NCI-H345 treated with DMSO at 0.1 percent for 48 hours (cell line): Measurements from ENCODE around the gene SUSD6.
A peak's percentile ranks its signal among the peaks of the same experiment; 100 is the strongest.
"Not testable (repeated sequence)": the region's sequence is repeated elsewhere in the genome, so short reads cannot be mapped to it uniquely, and the experiment has no call there.

Source experiments
- DNase-seq: peaks from one replicate; lab custom pipeline; 2025; ENCODE audit not compliant: unreplicated experiment; lab: John Stamatoyannopoulos, UW

Gene SUSD6

DNA sequence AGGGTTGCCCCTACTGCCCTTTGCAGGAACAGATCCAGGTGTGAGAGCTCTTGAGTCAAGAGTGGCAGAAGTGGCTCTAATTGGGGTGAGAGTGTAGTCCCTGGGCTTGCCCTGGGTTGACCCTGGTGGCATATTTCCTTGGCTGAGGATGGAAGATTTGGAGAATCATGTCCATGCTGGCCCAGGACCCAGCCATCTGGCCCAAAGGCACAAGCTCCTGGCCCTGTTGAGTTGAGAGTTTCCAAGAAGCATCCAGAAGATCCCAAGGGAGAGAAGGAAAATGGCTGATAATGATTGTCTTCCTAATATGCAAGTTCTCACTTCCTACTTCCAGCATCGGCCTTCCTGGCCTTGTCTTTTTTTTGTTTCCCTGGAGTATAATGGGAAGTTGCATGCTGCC lies 100.1 kb downstream of the SUSD6 start:
- no peak for DNase-seq

DNA sequence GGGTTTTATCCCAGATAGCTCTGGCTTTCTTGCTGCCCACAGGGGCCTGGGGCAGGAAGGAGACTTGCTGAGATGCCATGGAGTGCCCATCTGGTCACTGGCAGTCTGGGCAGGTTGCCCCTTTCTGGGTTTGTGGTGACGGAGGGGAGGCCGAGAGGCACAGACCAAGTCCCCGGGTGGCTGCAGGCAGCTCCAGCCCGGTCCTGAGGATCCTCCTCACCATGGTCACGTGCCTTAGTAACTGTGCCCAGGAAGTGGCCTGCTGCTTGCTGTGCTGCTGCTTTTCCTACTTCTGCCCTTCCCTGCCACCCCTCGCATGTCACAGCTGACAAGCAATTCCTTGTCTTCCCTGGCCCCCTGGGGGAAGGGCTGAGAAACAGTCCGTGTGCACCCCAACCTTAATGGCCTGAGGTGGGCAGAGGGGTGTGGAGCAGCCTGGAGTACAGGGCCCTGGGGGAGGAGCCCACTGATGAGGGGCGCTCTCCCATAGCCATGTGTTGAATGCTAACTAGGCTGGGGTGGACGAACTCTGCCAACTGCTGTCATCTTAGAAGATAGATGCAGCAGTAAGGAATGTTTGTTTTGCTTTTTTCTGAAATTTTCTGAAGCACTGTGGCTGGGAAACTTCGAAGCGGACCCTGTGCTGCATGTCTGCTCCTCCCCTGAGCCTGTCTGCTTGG lies 100.6 kb downstream of the SUSD6 start:
- no peak for DNase-seq

DNA sequence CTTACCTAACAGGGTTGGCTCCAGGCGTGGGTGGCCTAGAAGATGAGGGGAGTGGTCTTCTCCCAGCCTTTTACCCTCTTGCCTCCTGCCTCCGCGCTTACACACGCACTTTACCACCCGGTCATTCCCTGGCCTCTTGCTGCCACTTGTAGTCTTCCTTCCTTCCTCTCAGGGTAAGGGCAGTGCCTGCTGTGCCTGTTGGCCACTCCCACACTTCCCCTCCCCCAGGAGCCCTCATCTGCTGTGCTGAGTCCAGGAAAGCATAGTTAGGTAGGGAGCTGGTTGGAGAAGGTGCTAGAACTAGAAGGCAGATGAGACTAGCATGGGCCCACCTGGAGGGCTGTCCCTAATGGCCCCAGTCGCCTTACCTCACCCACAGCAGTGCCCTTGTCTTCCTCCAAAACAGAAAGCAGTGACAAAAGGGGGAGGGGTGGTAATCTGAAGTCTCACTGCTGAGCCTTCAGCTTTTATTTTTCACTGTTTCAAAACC lies 101.2 kb downstream of the SUSD6 start:
- peak; percentile 83 for DNase-seq

DNA sequence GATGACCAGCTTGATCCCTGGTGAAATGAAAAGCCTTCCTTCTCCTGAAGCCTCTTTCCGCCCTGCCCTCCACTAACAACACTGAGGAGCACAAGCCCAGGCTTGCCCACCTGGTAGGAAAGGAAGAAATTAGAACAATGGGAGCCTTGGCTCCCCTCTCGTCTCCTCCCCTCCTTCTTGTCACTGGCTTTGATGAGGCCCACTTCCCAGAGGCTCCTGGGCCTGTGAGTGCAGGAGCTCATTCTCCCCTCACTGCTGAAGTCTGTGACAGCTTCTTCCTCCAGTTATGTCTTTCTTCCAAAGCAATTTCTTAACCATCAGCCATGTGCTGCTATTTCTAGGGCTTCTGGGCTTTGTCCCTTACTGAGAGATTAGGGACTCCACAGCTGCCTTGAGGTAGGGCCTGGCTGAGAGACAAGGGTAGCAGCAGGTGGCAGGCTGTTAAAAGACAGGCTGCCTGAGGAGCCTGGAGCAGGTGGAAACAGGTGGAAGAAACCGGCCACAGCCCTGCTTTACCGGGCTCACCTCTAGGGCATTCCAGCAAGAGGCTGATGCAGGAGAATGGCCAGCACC lies 101.9 kb downstream of the SUSD6 start:
- DNase-seq = peak; percentile 90

DNA sequence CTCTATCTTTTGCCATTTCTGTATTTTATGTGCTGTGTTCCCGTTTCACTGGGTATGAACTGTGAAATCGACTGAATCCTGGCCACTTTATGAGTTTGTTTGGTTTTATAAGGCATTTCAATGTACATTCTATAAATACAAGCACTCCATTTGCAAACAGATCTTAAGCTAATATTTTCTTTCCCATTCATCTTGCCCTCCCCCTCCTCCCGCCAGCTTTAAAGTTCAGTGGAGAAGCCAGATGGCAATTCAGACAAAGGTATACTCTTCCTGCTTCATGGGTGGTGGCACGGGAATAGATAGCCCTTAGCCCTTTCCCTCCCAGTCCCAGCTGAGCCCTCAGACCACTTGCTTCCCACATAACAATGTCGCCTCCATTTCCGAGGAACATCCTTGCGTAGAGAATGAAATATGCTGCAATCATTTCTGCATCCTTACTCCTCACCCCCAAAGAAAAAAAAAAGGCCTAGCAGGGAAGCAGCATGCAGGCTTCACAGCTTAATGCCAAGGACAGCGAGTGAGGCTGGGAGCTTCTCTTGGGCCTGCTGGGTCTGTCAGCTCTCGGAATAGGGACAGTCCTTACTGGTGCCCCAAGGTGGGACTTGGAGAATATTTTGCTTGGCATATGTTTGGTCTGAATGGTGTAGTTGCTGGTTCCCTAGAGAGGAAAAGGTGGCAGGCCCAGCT lies 102.7 kb downstream of the SUSD6 start:
- peak; percentile 79 for DNase-seq

DNA sequence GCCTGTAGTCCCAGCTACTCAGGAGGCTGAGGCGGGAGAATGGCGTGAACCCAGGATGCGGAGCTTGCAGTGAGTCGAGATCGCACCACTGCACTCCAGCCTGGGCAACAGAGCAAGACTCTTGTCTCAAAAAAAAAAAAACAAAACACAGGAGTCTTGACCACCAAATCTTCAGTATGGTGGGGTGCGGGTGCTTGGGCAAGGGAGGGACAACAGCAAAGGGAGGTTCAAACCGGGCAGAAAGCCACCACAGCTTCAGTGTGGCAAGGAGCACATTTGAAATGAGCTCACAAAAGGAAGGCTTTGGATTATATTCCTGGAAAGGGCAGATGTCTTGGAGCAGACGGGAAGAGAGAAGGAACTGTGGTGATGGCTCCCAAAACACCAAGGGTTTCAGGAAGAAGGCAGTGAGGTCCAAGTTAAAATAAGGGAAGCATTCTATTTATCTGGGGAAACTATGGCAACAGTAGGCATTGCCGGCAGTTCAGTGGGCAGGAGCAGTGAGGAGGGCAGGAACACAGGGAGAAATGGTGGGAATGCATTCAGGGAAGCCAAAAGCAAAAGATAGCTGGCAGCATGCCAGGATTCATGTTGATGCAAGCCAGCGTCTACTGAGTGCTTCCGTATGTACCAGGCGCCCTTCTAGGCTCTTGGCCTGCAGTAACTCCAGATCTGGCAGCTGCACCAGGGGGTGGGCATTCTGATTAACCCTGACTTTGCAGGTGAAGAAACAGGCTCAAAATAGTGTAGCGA lies 104.5 kb downstream of the SUSD6 start:
- peak; percentile 68 for DNase-seq

DNA sequence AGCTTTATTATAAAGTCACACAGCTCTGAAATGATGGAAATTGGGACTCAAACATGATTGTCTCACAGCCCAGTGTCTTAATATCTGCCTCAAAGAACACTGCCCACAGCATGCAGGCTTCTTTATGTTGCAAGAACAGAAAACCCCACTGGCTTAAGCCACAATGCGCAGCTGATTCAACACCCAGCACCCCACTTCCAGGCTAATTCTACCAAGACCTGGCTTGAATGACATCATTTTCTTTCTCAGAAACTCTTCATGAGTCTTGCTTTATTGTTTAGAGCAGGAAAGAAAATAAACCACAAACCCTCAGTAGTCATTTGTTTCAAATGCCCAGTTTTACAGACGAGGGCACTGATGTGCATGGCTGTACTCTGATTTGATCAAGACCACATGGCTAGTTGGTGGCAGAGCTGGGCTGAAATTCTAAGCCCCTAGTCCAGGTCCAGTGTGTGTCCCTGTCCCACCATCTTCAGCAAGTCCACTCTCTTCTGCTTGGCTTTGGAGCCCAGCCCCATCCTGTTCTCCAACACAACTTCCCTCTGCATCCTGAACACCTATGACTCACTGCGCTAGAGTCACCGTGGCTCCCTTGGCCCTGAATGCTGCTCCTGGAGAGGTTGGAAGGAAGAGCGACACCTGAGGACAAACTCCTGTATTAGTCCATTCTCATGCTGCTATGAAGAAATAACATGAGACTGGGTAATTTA lies 105.2 kb downstream of the SUSD6 start:
- no peak for DNase-seq

DNA sequence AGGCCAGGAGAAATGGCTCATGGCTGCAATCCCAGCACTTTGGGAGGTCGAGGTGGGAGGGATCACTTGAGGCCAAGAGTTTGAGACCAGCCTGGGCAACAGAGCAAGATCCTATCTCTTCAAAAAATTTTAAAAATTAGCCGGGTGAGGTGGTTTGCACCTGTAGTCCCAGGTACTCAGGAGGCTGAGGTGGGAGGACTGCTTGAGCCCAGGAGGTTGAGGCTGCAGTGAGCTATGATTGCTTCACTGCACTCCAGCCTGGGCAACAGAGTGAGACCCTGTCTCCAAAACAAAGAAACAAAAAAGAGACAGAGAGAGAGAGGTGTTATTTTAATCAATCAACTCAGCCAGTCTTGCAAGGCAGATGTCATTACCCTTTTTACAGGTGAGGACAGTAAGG lies 107.2 kb downstream of the SUSD6 start:
- DNase-seq = not testable (repeated sequence)

DNA sequence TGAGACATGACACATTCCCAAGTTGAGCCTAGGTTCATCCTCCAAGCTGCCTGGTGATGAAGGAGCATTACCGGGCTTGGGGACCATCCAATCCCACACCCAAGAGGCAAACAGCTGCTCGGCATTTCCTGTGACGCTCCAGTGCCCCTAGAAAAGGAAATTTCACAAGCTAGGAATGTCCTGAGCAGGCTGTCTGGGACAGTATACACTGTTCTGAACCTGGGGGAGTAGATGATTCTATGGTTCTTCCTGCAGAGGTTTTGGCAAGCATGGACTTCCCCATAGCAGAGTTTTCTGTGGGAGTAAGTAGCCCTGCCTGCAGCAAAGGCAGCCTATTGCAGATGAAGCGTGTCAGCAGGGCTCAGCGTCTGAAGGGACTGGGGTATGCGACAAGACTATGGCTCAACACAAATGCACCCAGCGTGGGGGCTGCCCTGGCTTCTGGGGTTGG lies 108.1 kb downstream of the SUSD6 start:
- DNase-seq = no peak

DNA sequence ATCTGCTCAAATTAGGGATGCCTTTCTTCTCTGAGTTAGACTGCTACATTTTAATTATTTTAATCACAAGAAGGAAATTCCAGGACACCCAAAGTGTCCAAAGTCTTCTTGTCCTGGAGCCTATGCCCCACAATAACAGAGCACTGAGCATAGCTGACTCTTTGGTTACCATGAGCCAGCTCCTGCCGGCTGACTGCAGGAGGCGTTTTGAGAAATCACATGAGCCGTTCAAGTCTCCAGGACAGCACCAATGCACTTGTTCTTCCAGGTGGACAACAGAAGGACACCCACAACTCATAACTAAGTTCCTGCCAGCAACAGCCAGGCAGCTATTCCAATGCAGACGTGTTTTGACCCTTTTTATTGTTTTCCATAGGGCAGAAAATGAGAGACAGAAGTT lies 109.5 kb downstream of the SUSD6 start:
- no peak for DNase-seq

DNA sequence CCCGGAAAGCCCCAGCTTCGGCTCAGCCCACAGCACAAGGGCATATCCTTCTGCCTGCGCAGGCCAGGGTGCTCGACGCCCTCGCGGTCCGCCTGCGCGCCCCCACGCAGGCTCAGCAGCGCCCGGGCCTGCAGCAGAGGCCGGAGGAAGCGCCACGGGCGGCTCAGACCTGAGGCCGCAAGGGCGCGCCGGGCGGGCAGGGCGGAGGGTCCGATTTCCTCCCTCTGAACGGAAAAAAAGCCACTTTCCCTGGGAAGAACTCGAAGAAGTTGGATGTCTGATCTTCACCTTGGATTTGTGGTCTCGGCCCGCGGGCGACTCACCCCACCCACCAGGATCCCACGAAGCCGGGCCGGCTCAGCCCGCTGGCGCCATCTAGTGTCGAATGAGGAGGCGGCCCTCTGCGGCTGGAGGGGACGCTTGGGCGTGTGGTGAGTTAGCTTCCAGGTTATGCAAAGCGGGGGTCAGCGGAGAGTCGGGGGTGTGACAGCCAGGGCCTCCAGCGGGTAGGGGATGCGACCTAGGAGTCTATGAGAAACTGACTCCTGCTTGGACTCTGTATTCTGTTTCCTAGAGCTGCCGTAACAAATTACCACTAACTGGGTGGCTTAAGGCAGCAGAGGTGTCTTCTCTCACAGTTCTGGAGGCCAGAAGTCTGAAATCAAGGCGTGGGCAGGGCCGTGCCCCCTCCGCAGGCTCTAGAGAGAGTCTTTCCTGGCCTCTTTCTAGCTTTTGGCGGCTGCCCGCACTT lies 115.5 kb downstream of the SUSD6 start:
- DNase-seq = peak; percentile 25

DNA sequence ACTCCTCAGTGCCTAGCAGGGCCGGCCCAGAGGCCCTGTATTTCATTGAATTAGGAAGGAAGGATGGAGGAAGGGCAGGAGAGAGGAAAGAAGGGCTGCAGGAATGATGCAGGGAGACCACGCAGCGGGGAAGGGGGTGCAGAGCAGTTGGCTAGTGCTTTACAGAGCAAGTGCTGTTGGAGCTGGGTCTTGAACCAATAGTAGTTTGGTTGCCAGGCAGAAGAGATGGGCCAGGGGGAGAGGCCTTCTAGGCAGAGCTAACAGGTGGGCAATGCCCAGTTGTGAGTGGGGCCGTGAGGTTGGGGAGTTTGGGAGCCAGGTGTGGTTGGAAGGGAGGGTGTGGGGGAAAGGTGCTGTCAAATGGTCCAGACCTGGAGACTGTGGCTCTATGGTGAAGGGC lies 116.5 kb downstream of the SUSD6 start:
- DNase-seq = no peak

DNA sequence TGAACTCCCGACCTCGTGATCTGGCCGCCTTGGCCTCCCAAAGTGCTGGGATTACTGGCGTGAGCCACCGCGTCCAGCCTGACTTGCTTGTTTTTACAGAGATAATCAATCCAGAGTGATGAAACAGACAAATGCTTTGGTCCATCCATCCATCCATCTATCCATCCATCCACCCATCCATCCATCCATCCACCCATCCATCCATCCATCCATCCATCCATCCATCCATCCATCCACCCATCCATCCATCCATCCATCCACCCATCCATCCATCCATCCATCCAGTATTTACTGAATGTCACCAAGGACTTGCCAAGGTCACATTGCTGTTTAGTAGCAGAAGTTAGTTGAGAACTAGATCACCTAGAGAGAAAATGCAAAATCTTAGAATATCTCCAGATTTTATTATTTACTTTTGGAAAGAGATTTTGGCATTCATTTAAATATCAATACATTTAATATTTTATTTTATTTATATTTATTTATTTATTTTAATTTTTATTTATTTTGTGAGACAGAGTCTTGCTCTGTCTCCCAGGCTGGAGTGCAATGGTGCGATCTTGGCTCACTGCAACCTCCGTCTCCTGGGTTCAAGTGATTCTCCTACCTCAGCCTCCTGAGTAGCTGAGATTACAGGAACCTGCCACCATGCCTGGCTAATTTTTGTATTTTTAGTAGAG lies 120.7 kb downstream of the SUSD6 start:
- DNase-seq = not testable (repeated sequence)

DNA sequence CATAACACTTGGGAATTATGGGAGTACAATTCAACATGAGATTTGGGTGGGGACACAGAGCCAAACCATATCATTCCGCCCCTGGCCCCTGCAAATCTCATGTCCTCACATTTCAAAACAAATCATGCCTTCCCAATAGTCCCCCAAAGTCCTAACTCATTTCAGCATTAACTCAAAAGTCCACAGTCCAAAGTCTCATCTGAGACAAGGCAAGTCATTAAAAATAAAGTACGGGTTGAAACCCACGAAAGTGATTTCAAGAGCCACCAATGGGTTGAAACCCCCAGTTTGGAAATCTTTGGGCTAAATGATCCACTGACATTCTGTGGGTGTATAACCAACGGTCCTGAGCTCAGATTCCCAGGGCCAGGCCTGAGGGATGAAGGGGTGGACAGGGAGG lies 125.0 kb downstream of the SUSD6 start:
- DNase-seq = not testable (repeated sequence)

DNA sequence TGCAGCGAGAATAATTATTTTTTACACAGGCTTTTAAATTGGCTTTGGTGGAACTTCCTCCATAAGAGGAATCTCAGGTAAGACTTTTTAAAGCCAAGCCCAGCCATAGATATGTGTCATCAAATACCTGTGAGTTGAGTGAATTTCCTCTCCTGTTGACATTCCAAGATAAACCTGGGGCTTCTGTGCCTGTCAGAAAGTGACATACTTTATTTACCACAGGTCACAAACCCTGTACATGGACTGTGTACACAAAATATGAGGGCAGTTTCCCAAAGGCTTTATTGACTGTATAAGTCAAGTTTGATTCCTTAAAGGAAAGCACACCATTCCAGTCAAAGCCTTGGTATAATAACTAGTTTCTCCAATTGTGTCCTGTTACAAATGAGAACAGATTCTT lies 129.7 kb downstream of the SUSD6 start:
- DNase-seq = no peak

DNA sequence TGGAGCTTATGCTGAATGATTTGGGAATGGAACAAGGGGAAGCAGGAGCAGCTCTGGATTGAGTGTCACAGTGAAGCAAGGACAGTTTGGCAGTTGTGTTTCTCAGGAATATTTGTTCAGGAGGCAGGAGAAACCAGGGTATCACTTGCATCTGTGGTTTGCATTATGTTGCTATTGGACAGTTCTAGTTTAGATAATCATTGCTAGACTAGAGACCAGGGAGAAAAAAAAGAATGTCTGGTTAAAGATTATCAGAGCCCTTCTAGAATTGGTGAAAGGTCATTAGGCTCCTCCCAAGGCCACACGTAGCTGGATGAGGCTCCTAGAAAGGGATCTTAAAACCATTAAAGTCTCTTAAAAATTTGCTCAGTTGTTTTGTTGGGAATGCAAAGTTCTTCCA lies 138.6 kb downstream of the SUSD6 start:
- no peak for DNase-seq

DNA sequence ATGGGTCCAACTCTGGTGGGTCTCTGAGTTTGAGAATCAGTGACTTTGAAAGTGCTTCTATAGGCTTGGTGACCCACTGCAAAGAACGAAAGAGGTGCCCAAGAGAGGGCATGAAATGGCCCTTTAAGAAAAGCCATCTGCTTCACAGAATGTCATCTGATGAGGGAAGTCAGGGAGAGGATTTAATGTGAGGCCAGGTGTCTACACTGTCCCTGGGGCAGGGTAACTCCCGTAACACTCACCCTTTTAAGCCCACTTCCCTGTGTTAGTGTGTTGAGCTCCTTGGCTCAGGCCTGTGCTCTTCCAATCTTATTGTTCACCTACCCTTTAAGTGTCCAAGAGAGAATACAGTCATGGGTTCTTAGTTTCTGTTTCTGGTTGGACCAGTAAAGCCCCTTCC lies 139.1 kb downstream of the SUSD6 start:
- DNase-seq = no peak

DNA sequence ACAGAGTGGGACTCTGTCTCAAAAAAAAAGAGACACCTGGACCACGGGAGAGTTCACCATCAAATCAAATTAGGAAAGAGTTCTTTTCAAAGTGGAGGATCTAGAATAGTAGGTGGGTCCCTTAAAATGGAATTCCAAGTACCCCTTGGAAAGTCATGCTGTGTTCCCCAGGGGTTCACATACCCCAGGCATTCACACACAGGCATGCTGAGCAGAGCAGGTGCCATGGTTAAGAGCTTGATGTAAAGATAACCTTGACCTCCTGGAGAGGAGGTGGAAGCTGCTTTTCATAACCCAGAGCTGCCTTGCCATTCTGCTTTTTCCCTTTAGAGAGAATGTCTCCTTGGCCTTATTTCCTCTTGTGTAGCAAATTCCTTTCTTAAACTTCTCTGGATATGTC lies 141.4 kb downstream of the SUSD6 start:
- DNase-seq = peak; percentile 16

DNA sequence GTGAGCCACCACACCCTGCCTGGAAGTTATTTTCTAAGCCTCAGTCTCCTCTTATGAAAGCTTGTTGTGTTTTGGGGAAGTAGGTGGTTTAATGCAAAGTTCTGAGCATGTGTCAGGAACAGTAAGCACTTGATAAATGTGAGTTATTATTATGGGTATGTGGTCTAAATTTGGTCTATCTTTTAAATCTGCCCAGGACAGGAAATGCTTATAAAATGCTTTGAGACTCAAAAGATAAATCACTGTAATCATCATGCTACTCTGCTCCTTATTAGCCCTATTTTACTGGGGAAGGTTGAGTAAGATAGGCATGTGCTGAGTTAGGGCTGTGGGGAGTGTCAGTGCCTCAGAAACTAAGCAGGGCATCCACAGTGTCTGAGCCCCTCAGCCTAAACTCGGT lies 142.5 kb downstream of the SUSD6 start:
- no peak for DNase-seq

DNA sequence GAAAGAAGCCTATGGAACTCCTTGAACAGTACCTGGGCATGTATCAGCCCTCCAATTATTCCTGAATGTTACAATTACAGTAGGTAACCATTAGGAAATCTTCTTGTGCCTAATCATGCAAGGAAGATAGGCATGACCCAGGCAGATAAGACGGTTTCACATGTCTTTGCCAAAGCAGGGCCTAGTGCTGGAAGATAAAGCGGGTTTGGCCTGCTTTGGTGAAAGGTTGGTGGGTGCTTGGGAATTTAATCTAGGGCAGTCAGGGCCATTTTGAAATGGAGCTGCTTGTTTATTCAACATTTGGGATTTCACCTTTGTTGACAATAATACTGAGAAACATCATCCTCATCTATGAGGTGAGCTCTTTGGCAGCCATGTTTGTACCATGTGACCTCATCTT lies 143.1 kb downstream of the SUSD6 start:
- DNase-seq = no peak
